NCI-H446 (cell line): ENCODE results near the gene RIPOR3.
A peak's percentile ranks its signal among the peaks of the same experiment; 100 is the strongest.
"Not testable (repeated sequence)": the region's sequence is repeated elsewhere in the genome, so short reads cannot be mapped to it uniquely, and the experiment has no call there.

Source experiments
- DNase-seq, 2 experiments: peaks; one replicate each; lab custom pipeline; 2025; lab: John Stamatoyannopoulos, UW

RIPOR3 gene

GRCh38 chr20:50679753-50680104 lies 11.6 kb downstream of the RIPOR3 start:
- DNase-seq: peak in 1 of 2 experiments; percentile 33

- DNase-seq: peak in 1 of 2 experiments; percentile 35
These were observed 13.0 kb downstream of the RIPOR3 start for GRCh38 chr20:50678169-50678898.

GRCh38 chr20:50676858-50677257 lies 14.5 kb downstream of the RIPOR3 start:
- no peak for DNase-seq

- DNase-seq: not testable (repeated sequence)
These were observed 15.0 kb downstream of the RIPOR3 start for GRCh38 chr20:50676377-50676731.

- no peak for DNase-seq
These were observed 15.5 kb downstream of the RIPOR3 start for GRCh38 chr20:50675671-50676376.

GRCh38 chr20:50674138-50674825 lies 17.1 kb downstream of the RIPOR3 start:
- no peak for DNase-seq

GRCh38 chr20:50673466-50674137 lies 17.7 kb downstream of the RIPOR3 start:
- DNase-seq: no peak

- DNase-seq: no peak
These were observed 18.2 kb downstream of the RIPOR3 start for GRCh38 chr20:50673146-50673465.

GRCh38 chr20:50672400-50673145 lies 18.8 kb downstream of the RIPOR3 start:
- no peak for DNase-seq

GRCh38 chr20:50671626-50672025 lies 19.7 kb downstream of the RIPOR3 start:
- DNase-seq: no peak

GRCh38 chr20:50671010-50671409 lies 20.3 kb downstream of the RIPOR3 start:
- DNase-seq: not testable (repeated sequence)

GRCh38 chr20:50670126-50670862 lies 21.0 kb downstream of the RIPOR3 start:
- no peak for DNase-seq

GRCh38 chr20:50668798-50669197 lies 22.5 kb downstream of the RIPOR3 start:
- no peak for DNase-seq

- DNase-seq: no peak
These were observed 23.0 kb downstream of the RIPOR3 start for GRCh38 chr20:50668326-50668725.

- no peak for DNase-seq
These were observed 24.5 kb downstream of the RIPOR3 start for GRCh38 chr20:50666709-50667298.

- no peak for DNase-seq
These were observed 27.1 kb downstream of the RIPOR3 start for GRCh38 chr20:50664254-50664653.

GRCh38 chr20:50663095-50663821 lies 28.1 kb downstream of the RIPOR3 start:
- DNase-seq: peak in 1 of 2 experiments; percentile 36

- DNase-seq: no peak
These were observed 31.2 kb downstream of the RIPOR3 start for GRCh38 chr20:50659975-50660670.

- peak in 1 of 2 experiments; percentile 21 for DNase-seq
These were observed 32.5 kb downstream of the RIPOR3 start for GRCh38 chr20:50658804-50659380.
